RPMI7951 (cell line): Measurements from ENCODE around the gene ZGRF1. TPM values are rescaled to one million over a fixed set of nuclear protein-coding genes. Genes with fewer than 3 reads are reported as not detected.
"Not testable (repeated sequence)": the region's sequence is repeated elsewhere in the genome, so short reads cannot be mapped to it uniquely, and the experiment has no call there.

Experiments used
- DNase-seq: peaks from one replicate; pipeline ENCODE4 v3.0.0-alpha.2; 2012; ENCODE audit warnings: low read depth
- total RNA-seq: library from RNA; depleted of rRNA; stranded (reverse); fragments of >200 nt; shearing (Covaris generic); gene quantifications from 2 replicates; pipeline ENCODE4 v1.2.3, GENCODE V29; 2014

The ZGRF1 gene
- total RNA-seq, 1 experiment from 2014 or later, result 21.6 TPM

GRCh38 chr4:112644595-112645535 is 8.2 kb upstream of the ZGRF1 start:
- DNase-seq, result not testable (repeated sequence)

DNA sequence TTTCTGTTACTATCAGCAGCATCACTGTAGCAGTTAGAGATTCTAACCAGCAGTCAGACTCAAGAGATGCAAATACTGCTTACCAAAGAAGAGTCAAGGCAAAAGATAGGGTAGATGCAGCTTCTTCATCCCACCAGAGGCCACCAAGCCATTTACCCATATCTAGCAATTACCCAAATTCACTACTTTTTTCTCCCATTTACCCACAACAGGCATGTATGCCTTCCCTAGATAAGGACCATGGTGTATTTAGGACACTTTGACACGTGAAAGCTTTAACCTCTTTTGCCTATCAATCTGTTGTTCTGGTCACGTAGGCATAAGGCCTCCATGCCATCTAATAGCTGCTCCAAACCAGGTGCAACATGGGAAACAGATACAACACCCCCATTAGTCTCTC is 5.8 kb upstream of the ZGRF1 start:
- no peak for DNase-seq

DNA sequence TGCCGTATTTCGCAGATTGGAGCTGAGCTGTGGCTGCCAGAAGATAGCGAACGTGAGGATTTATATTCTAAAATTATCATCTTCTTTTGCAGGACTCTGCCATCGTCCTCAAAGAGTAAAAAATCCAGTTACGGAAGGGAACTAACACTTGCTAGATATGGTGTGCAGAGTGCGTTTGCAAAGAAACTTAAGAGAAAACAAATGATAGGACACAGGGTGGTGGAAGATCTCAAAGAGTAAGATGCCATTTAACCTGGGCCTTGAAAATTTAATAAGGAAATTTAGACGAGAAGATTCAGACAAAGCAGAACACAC is 800 bp upstream of the ZGRF1 start:
- DNase-seq, result no peak

- peak; percentile 29 for DNase-seq
Observed at GRCh38 chr4:112633477-112634235, 3.1 kb downstream of the ZGRF1 start.

DNA sequence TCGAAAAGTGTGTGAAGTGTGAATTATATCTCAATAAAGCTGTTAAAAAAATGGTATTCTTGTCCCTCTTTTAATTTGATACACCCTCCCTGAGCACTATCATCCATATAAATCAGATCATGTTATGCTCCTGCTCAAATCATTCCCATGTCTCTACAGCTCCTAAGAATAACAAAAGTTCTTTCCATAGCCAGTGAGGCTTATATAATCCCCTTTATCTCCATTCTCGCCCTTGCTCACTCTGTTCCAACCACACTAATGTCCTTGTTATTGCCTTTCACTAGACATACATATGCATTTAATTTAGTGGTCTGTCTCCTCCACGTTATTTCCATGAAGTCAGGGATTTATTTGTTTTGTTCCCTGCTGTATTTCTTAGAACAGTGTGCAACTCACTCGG is 10.5 kb downstream of the ZGRF1 start:
- DNase-seq, result no peak

DNA sequence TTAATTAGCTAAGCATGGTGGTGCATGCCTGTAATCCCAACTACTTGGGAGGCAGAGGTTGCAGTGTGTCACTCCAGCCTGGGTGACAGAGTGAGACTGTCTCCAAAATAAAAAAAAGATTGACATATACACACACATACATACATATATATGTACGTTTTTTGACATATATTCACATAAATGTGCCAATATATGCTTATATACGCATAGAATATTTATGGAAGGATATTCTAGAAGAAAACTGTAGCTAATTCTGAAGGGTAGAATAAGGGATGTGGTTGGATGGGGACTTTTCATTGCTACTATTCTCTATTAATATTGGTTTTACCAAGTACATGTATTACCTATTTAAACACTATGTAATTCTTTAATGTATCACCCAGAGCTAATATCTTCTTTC is 19.7 kb downstream of the ZGRF1 start:
- DNase-seq, result no peak

DNA sequence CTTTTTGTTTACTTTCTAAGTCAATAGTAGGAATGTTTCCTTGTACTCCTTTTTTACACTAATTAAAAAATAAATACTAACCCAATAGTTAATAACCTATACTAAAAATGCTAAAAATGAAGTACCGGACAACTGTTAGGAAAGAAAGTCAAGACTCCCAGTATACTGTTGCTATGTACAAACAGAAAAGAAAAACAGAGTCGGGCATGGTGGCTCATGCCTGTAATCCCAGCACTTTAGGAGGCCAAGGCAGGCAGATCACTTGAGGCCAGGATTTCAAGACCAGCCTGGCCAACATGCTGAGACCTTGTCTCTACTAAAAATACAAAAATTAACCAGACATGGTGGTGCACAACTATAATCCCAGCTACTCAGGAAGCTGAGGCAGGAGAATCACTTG is 23.9 kb downstream of the ZGRF1 start:
- not testable (repeated sequence) for DNase-seq

DNA sequence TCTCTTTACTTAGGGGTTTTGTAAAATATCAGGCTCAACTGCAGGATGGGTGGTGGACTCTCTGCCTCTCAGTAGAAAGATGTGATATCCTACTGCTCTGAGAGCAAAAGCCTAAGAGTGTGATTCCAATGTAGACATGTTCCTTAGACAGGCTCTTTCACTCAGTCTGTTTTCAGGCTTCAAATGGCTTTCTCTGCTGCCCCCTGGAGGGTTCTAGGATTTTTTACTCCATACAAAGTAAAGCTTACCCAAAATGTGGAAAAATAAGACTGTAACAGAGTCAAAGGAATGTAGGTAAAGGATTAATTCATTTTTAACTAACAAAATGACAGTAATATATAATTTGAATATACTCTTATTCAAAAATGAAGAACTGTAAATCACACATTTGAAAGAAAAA is 32.1 kb downstream of the ZGRF1 start:
- peak; percentile 40 for DNase-seq

GRCh38 chr4:112594993-112595392 is 41.7 kb downstream of the ZGRF1 start:
- no peak for DNase-seq

- DNase-seq, result no peak
Observed at GRCh38 chr4:112593438-112594133, 43.1 kb downstream of the ZGRF1 start.

- no peak for DNase-seq
Observed at GRCh38 chr4:112592717-112593116, 44.0 kb downstream of the ZGRF1 start.

GRCh38 chr4:112591593-112591992 is 45.1 kb downstream of the ZGRF1 start:
- no peak for DNase-seq

DNA sequence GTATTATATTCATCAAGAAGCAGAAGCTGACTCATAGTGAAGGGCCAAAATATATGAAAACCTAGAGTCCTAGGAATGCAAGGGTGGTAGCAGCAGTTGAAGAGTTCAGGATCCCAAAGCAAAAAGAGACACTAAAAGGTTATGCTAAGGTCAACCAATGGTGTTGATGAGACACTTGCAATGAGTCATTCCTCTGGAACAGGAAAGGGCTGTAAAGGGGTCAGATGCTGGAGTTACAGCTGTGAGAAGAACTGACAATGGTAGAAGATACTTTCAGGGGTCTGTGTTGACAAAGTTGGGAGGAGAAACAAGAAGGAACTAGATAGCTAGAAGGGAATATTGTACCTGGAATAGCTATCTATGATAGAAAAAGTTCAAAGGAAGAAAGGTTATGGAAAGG is 47.5 kb downstream of the ZGRF1 start:
- DNase-seq, result peak; percentile 37

DNA sequence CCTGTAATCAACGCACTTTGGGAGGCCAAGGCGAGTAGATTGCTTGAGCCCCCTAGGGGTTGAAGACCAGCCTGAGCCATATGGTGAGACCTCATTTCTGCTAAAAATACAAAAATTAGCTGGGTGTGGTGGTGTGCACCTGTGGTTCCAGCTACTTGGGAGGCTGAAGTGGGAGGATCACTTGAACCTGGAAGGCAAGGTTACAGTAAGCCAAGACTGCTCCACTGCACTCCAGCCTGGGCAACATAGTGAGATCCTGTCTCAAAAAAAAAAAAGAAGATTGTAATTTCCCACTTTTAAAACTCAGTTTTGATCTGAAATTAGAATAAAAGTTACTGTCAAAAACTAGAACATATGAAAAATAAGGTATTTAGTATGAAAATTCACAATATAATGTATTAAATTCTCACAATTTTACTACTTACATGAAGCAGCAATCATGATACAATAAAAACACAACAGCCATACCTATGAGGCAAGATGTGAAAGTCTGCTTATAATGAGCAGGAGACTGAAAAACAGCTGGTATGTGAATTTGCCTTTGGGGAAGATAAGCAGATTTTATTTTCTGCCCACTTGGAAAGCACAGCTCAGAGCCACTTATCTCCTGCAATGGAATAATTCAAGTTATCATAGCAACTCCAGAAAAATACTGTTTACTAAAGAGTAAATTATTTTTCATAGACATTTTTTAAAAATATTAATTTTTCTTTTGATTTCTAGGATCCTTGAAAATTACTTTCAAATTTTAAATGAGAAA is 50.6 kb downstream of the ZGRF1 start:
- no peak for DNase-seq

- DNase-seq, result no peak
Observed at GRCh38 chr4:112567536-112567935, 69.2 kb downstream of the ZGRF1 start.

- DNase-seq, result no peak
Observed at GRCh38 chr4:112564706-112565270, 71.9 kb downstream of the ZGRF1 start.

DNA sequence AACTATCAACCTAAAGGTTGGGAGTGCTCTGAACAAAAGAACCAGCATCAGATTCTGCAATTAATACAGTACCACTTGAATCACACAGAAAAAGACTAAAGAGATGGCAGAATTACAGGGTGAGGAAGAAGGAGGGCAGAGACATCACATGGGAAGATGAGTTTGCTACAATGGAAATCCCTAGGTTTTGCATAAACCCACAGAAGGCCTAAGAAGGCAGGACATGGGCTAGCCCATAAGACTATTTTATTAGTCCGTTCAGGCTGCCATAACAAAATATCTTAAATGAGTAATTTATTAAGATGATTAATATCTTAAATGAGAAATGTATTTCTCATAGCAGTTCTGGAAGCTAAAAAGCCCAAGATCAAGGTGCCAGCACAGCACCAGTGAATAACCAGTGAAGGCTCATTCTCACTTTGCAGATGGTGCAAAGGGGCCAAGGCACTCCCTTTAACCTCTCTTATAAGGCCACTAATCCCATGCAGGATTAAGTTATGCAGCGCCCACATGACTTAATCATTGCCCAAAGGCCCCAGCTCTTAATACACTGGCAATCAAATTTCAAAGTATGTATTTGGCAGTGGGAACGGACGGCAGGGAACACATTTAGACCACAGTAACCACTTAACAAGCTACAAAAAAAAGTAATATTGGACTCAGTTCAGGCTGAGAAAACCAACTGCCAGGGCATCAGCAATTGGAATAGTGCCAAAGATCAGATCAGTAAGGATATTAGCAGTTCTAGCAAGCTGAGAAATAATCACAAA is 73.1 kb downstream of the ZGRF1 start:
- no peak for DNase-seq

- no peak for DNase-seq
Observed at GRCh38 chr4:112562254-112562879, 74.3 kb downstream of the ZGRF1 start.

- DNase-seq, result no peak
Observed at GRCh38 chr4:112560084-112560483, 76.6 kb downstream of the ZGRF1 start.

- DNase-seq, result no peak
Observed at GRCh38 chr4:112559053-112559452, 77.7 kb downstream of the ZGRF1 start.
